ENCODE data around the gene TEX13D.

- TF ChIP-seq CTCF (conservative IDR thresholded peaks at IDR 0.05) (no peak), ZFX (IDR thresholded peaks at IDR 0.05) (no peak)
Measured at GRCh38 chrX:124344246-124344645, 11.8 kb downstream of the TEX13D start.

Measured in C4-2B (cell line).